ENCODE data around the gene ACLY.
"Not testable (repeated sequence)": the region's sequence is repeated elsewhere in the genome, so short reads cannot be mapped to it uniquely, and the experiment has no call there.

Gene ACLY

GRCh38 chr17:41909088-41909487, 9.7 kb downstream of the ACLY start:
- no peak for DNase-seq

- DNase-seq: no peak
These were observed 10.9 kb downstream of the ACLY start for GRCh38 chr17:41907633-41908539.

- DNase-seq: no peak
These were observed 11.6 kb downstream of the ACLY start for GRCh38 chr17:41907185-41907556.

GRCh38 chr17:41906465-41907184, 12.1 kb downstream of the ACLY start:
- DNase-seq: no peak

- no peak for DNase-seq
These were observed 13.6 kb downstream of the ACLY start for GRCh38 chr17:41905172-41905571.

GRCh38 chr17:41904242-41904841, 14.4 kb downstream of the ACLY start:
- DNase-seq: no peak

- DNase-seq: no peak
These were observed 17.1 kb downstream of the ACLY start for GRCh38 chr17:41901646-41902045.

GRCh38 chr17:41896726-41897125, 22.0 kb downstream of the ACLY start:
- DNase-seq: no peak

- DNase-seq: no peak
These were observed 23.1 kb downstream of the ACLY start for GRCh38 chr17:41895617-41896016.

GRCh38 chr17:41894791-41895331, 23.9 kb downstream of the ACLY start:
- DNase-seq: no peak

- no peak for DNase-seq
These were observed 25.4 kb downstream of the ACLY start for GRCh38 chr17:41893384-41893783.

GRCh38 chr17:41892021-41892376, 26.8 kb downstream of the ACLY start:
- DNase-seq: no peak

- DNase-seq: no peak
These were observed 27.4 kb downstream of the ACLY start for GRCh38 chr17:41891135-41892020.

- no peak for DNase-seq
These were observed 30.3 kb downstream of the ACLY start for GRCh38 chr17:41888332-41888965.

GRCh38 chr17:41885733-41886132, 33.0 kb downstream of the ACLY start:
- DNase-seq: no peak

GRCh38 chr17:41882756-41883155, 36.0 kb downstream of the ACLY start:
- DNase-seq: no peak

- DNase-seq: no peak
These were observed 38.6 kb downstream of the ACLY start for GRCh38 chr17:41880130-41880529.

- DNase-seq: not testable (repeated sequence)
These were observed 44.5 kb downstream of the ACLY start for GRCh38 chr17:41874293-41874670.

GRCh38 chr17:41873559-41874292, 45.0 kb downstream of the ACLY start:
- DNase-seq: no peak

GRCh38 chr17:41871789-41872188, 47.0 kb downstream of the ACLY start:
- DNase-seq: no peak

GRCh38 chr17:41870627-41871026, 48.1 kb downstream of the ACLY start:
- DNase-seq: no peak

All from NCI-H1436 (cell line).